HG02623 (cell line): ENCODE measurements around the gene NDUFB10.

ENCODE experiments used
- ATAC-seq: cut with Tn5 transposase; IDR thresholded peaks from one replicate; pipeline ENCODE4 v1.9.1; 2021; ENCODE audit warnings: moderate library complexity; ENCODE audit not compliant: unreplicated experiment

NDUFB10 gene

DNA sequence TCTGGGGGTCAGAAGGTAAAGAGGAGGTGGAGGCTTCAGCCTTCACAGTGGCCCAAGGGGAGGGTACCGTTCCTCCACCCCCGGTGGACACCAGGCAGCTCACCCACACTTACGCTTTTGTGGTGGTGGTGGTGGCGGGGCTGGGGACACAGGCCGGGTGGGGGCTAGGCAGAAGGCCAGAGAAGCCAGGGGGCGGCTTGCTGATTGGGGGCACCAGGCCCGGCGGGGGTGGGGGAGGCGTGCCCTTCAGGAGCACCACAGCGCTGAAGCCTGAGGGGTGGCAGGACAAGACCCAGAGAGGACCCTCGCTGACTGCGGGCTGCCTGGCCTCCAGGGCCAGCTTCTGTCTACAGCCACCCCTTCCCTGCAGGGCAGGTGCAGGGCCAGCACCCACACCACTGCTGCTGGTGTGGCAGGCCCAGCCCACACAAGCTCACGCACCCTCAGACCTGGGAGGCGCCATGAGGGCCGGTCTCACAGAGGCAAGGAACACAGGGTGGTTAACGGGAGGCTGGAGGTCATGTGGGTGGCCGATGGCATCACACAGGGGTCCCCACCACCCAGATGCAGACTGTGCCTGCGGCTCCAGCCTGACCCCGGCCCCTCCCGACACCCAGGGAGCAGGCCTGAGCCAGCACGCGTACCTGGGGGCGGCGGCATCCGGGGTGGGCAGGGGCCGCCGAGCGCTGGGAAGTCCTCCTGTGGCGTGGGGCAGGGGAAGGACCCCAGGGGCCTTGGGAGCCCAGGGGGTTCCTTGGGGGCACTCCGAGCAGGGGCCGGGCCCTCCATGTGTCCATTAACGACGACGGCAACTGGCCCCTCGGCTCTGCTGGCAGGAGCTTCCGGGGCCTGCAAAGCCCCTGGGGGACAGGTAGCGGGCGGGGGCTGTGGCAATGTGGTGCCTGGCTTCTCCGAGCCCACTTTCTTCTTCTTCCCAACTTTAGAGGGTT, 39.8 kb downstream of the NDUFB10 start:
- no peak for ATAC-seq

DNA sequence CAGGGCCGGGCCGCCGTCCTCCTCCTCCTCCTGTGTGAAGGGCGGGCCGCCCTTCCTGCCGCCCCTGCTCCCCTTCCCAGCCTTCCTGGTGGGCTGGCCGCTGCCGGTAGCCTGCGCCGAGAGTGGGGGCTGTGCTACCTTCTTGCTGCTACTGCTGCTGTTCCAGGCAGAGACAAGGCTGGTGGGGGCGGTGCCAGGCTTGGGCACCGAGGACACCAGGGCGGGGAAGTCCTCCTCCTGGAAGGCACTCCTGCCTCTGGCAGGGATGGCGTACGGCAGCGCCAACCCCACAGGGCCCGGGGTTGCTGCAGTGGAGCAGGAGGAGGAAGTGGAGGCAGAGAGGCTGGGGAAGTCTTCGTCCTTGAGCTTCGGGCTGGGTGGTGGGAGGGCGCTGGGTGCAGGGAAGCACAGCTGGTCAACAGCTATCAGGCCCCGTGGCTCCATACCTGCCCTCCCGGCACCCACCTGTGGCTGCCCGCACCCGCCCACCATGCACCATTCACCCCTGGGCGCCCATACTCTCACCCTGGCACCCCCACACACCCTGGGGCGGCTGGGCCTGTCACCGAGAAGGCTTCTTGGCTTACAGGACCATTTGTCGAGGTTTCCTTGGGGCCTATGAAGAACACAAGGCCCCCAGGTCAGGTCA, 40.7 kb downstream of the NDUFB10 start:
- no peak for ATAC-seq

DNA sequence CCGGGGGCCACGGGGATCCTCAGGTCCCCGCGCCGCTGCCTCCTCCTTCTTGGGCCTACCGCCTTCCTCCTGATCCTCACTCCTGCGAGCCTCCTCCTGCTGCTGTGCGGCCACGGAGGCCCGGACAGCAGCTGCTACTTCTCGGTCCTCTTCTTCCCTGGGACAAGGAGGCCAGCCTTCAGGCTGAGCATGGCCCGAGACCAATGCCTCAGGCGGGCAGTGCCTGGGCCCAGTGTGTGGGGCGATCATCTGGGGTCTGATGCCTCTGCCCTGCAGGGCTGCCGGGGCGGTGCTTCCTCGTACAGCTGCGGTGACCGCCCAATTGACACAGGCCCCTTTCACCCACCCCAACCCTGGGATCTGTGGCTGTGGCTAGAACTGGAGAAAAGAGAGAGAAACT, 41.7 kb downstream of the NDUFB10 start:
- no peak for ATAC-seq

DNA sequence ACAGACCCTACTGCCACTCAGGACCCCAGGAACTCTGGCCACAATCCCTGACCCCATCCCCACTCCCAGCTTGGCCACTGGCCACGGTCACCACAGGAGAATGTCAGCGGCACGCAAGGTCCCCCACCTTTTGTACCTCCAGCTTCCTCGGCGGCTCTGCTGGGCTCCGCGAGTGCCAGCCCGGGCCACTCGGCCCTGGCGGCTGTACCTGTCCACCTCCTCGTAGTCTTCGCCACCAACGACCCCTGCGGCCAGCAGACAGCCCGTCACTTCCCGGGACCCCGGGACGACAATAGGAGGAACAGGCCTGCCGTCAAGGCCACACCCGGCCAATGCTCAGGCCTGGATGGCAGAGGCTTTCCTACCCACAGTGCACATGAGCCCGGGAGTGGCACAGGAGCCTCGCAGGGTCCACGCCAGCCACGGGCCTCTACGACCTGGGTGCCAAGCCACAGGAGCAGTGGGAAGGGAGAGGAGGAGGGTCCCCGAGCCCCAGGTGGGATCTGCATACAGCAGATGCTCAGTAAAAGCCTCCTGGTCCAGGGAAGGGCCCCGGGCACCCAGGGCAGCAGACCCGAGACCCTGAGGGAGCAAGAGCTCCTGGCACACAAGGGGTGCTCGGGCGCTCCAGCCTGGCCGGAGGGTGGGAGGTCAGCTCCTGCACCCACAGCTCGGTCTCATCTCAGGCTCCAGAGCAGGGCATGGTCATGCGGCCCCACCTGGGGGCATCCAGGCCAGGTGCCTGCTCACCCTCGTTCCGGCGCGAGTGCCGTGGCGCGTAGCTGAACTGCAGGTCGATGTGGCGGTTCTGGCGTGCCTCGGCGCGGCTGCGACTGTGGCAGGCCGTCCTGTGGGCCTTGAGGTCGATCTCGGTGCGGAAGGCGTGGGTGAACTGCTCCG, 42.4 kb downstream of the NDUFB10 start:
- ATAC-seq = no peak

DNA sequence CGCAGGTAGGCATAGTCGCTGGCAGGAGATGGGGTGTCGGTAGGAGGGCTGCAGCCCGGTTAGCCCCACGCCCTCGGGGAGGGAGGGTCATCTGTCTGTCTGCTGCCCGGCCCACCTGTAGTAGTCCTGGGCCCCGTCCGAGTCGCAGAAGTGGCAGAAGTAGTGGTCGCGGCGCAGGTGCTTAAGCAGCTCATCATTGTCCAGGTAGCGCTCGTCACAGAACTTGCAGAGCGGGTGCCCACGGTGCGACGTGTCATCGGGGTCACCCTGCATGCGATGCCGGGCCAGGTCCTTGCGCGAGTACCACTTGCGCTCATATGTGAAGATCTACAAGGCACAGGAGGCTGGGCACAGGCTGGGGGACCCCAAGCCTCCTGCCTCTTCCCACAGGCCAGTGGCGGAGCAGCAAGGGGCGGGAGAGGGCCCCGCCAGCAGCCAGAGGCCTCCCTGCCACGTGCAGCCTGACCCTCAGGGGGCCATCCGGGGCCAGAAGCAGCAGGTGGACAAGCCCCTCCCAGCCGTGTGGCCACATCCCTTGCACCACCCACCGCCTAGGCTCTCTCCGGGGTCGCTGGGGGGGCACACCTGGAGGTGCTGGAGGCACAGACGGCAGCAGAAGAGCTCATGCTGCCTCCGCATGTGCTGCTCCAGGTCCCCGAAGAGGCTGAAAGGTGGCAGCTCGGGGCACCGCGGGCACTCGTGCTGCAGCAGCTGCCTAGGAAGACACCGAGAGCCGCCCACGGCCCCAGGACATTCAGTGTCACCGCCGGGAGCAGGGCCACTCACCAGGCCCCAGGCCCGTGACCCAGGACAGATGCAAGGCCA, 43.3 kb downstream of the NDUFB10 start:
- no peak for ATAC-seq

DNA sequence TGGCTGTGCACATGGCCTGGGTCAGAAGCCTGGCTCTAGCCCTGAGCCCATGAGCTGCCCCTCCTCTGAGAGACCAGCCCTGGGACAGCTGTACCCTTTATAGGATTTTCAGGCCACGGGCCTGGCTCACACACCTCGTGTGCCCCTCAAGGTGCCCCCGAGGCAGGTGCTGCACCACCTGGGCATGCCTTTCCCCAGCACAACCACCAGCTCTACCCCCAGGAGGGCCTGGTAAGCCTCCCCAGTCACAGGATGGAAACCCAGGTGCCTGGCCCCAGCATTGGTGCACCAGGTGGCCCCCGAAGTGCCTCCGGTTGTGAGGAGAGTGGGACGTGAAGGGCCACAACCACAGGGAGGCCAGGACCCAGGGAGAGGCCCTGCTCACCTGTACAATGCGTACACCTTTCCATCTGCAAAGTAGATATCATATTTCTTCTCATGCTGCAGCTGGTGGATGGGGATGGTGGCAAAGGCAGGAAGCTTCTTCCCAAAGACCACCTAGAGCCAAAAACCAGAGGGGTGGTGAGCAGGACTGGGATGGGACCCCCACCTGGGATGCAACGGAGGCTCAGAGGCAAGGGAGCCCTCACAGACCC, 44.0 kb downstream of the NDUFB10 start:
- no peak for ATAC-seq

DNA sequence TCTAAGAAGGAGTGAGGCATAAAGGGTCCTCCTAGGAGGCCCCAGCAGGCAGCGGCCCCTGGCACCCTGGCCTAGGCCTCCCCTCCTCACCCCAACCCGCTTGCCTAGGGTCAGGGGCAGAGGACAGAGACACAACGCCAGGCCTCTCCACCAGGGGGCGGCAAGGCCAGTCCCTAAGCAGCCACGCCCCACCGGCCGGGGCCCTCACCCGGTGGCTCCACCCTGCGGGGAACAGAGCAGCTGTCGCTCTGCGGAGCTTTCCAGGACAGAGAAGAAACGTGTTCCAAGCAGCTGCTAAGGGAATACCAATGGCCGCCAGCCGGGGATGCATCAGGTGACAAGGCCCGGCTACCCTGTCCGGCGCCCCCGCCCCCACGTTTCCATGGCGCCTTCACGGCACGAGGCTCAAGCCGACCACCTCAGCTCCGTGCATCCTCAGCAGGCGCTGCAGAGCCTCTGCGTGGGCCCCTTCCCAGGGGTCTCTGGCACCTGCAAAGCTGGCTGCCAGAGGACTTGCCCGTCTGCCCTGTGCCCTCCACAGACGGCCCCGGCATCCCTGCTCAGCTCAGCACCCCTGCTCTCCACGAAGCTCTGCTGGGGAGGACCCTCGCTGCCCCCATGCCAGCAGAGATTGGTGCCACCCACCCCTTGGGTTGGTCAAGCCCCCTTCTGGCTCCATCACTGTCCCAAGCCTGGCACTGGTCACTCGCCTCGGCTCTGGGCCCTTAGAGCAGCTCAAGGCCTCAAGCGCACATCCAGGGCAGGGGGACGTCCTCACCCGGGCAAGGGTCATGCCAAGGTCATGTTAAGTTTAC, 44.7 kb downstream of the NDUFB10 start:
- ATAC-seq = no peak

DNA sequence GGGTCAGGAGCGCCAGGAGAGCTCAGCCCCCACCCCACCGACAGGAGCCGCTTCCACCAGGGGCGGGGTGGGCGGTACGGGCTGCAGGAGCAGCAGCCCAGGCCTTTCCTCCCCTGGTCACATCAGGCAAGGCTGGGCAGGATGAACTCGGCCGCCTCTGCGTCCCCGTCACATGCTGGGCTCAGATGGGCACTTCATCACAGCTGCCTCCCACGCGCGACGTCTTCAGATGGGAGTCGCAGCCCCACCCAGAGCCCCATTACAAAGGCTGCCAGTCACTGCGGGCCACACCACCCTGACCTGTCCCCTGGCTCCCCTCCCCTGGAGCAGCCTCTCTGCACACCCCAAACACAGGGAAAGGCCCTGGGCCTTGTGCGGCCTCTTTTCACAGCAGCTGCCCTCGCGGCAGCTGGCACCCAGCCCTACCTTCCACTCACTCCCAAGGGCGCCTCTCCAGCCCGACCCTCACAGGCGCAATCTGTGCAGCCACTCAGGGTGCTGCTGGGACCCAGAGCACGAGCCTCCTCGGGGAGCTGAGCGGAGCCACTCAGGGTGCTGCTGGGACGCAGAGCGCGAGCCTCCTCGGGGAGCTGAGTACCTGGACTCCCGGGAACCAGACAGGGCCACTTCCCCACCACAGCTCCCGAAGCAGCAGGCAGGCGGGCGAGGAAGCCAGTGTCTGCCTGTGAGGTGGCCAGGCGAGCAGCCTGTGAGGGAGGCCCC, 45.6 kb downstream of the NDUFB10 start:
- no peak for ATAC-seq

DNA sequence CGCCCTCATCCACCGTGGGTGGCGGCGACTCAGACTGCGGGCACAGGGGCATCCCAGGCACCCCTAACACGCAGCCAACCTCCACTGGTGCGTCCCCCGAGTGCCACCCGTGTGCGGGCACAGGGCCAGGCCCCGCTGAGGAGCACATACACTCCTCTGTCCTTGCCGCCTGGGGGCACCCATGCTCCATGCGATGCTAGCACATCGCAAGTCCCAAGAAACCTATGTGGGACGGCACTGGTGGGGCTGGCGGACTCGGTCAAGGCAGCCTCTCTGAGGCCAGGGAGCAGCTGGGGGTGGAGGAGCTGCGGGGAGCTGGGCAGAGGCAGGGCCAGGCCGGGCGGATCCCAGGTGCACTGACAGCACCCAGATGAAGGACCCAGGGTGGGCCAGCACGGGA, 46.3 kb downstream of the NDUFB10 start:
- ATAC-seq = no peak

DNA sequence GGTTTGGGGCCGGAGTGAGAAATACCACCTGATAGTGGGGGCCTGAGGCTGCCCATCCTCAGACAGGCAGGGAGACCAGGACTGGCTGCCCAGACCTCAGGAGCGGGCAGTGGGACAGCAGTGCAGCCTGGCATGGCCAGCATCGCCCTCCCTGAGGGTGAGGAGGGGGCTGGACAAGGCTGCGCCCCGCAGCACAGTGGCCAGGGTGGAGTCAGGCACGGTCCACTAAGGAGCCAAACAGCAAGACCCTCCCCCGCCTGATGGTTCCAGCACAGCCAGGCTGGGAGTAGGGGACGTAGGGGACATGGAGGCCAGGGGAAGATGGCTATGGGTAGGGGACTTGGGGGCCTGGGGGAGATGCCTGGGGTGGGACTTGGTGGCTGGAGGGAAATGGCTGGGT, 47.0 kb downstream of the NDUFB10 start:
- ATAC-seq = no peak

DNA sequence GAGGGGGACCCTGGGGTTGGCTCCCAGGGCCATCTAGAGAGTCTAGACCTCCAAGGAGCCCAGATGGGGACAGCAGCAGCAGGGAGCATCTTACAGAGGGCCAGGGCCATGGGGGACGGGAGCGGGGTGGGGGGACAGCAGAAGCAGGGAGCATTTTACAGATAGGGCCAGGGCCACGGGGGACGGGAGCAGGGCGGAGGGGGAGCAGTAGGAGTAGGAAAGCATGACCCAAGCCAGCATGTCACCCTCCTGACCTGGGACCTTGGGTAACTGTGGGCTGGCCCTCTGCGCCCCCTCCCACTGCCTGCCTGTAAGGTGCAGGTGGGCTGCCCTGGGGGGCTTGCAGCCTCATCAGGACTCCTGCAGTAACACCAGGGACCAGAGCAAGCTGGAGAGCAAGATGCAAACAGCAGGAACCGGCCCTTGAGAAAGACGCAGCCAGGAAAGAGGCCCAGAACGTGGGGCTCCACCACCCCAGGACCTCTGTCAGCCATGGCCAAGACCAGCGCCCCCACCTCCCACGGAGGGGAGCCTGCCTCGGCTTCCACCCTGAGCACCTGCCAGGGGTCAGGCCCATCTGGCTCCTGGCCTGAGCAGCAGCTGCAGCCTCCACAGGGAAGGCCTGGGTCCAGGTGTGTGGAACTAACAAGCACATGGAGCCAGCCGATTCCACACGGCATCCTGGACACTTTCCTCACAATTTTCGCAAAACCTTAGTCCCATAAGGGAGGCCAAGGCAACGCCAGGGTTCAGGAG, 47.9 kb downstream of the NDUFB10 start:
- ATAC-seq = no peak

DNA sequence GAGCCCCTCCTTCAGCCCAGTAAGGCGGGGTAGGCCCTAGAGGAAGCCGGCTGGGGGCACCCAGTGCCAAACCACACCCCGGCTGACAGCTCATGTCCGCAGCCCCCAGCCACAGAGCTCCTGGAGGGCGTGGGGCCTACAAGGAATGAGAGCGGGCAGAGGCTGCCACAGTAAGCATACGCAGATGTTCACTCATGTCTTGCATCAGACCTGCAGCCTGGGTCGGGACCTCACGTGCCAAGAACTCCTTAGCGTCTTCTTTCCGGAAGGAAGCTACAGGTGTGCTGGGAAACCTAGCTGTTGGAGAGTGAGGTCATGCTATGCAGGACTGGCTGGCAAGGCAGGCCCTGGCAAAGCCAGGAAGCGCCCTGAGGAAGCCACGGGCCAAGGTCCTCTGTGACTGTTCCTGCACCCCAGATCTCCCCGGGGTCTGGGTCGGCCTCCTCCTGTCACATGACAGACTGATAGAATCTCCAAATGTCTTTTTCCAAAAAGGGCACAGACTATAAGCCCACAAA, 48.7 kb downstream of the NDUFB10 start:
- no peak for ATAC-seq

DNA sequence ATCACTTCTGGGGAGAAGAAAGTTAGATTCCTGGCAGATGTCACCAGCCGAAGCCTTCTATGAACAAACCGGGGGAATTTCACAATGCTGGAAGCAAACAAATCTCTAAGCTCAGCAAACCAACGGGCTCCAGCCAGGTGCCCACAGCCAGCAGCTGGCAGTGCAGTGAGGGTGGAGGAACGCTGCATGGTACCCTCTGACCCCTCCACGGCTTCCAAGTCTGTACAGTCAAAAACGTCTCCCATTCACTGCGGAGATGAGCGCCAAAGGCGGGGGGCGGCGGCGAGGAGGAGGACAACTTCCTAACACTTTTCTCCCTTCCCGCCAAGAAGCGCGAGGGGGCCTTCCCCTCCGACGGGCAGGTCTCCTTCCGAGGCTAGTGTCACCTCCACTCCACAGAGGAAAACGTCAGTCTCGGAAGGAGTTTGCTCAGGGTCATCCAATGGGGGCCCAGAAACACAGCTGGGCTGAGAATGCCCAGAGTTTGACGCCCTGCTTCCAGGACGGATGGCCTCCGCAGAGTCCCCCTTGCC, 49.4 kb downstream of the NDUFB10 start:
- ATAC-seq = no peak

DNA sequence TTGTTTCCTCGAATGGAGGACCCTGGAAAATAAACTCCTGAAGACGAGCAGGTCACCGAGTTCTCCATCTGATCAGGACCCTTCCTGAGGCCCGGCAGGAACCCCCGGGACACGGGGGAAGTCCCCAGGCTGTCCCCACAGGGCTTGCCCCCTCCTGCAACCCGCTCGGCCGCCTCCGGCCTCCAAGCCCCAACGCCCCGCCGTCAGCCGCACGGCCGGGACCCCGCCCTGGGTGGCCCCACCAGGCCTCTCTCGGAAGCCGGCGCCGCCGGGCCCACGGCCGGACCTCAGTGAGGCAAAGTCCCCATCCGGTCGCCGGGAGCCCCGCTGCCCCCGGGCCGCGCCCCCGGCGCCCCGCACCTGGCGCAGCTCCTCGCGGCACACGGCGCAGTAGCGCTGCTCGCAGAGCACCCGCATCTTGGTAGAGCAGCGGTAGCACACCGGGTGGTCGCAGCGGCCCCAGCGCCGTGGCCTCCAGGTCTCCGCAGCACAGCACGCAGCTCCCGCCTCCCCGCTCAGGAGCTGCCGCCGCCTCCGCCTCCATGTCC, 49.9 kb downstream of the NDUFB10 start:
- peak; percentile 25 for ATAC-seq

DNA sequence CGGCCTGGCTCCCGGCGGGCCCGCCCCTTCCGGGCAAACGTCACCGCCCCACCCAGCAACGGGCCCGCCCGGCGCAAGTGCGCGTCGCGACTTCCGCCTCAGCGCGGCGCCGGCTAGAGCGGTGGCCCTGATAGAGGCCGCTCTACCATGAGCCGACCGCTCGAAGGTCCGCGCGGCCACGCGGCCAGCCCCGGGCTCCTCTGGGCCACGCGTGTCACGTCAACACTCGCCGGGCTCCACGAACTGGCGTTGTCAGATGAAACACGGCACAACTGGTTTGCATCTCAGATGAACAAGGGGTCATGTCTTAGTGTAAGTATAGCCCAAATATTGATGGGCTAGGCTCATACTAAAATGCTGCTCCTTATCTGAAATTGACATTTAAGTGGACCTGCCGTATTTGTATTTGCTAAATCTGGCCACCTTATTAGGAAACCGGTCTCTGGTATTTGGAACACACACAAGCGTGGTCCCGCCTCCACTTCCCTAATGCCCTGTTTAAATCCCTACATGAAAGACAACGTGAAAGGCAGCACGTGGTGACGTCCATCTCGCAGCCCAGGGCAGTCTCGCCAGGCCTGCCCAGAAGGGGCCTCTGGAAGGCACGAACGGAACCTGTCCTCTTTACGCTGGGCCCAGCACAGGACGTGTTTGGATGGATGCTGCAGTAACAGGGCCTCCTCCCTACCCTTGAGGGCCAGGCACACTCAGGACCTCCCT, 50.6 kb downstream of the NDUFB10 start, which contains the start of gene ZNF598:
Gene ZNF598, minus strand, starts transcription at position 31 of the 720 bp plus-strand sequence.
- ATAC-seq = peak; percentile 65
